Loucy (cell line): Measurements from ENCODE around the gene ZNF556.
A peak's percentile ranks its signal among the peaks of the same experiment; 100 is the strongest.

Experiments
- H2AFZ ChIP-seq: fragments of 200-600 bp; sonication (generic); 2 replicates; pipeline ENCODE4 v1.6.0; 2016; ENCODE audit warnings: antibody characterized with exemption, mild to moderate bottlenecking, low read length, moderate library complexity
- H3F3A ChIP-seq: fragments of 200-600 bp; 2 replicates; pipeline ENCODE4 v1.6.0; 2016; ENCODE audit warnings: antibody characterized with exemption, low read depth, mild to moderate bottlenecking
- H3K27me3 ChIP-seq: fragments of 200-600 bp; sonication (generic); 2 replicates; pipeline ENCODE4 v1.6.1; 2014; ENCODE audit warnings: low read length, mild to moderate bottlenecking; ENCODE audit not compliant: insufficient read depth, poor library complexity, severe bottlenecking
- H3K36me3 ChIP-seq: fragments of 200-600 bp; sonication (generic); 2 replicates; pipeline ENCODE4 v1.6.1; 2016; ENCODE audit warnings: low read length; ENCODE audit not compliant: insufficient read depth
- H3K4me1 ChIP-seq: fragments of 200-600 bp; sonication (generic); 2 replicates; pipeline ENCODE4 v1.5.1; 2014; ENCODE audit warnings: low read length, mild to moderate bottlenecking; ENCODE audit not compliant: insufficient read depth, poor library complexity, severe bottlenecking
- H3K4me2 ChIP-seq: fragments of 200-600 bp; sonication (generic); 2 replicates; pipeline ENCODE4 v1.6.0; 2014; ENCODE audit warnings: antibody characterized with exemption, low read length, low read depth, mild to moderate bottlenecking; ENCODE audit not compliant: poor library complexity, severe bottlenecking
- H3K4me3 ChIP-seq: fragments of 200-600 bp; sonication (generic); 2 replicates; pipeline ENCODE4 v1.5.1; 2014; ENCODE audit warnings: low read length, mild to moderate bottlenecking, mixed read lengths; ENCODE audit not compliant: poor library complexity, severe bottlenecking
- H3K79me2 ChIP-seq: fragments of 200-600 bp; sonication (generic); 2 replicates; pipeline ENCODE4 v1.6.1; 2014; ENCODE audit warnings: low read length; ENCODE audit not compliant: insufficient read depth
- H3K9ac ChIP-seq: fragments of 200-600 bp; sonication (generic); 2 replicates; pipeline ENCODE4 v1.6.0; 2014; ENCODE audit warnings: mild to moderate bottlenecking, low read depth, low read length, moderate library complexity; ENCODE audit not compliant: poor library complexity, severe bottlenecking
- H3K9me2 ChIP-seq: fragments of 200-600 bp; sonication (generic); replicated peaks from 2 replicates; pipeline ENCODE4 v1.6.1; 2016; ENCODE audit warnings: low read depth, low read length, mixed read lengths
- H3K9me3 ChIP-seq: fragments of 200-600 bp; sonication (generic); 2 replicates; pipeline ENCODE4 v1.6.1; 2014; ENCODE audit warnings: mild to moderate bottlenecking, antibody characterized with exemption, low read length, low read depth; ENCODE audit not compliant: insufficient read depth
- H4K20me1 ChIP-seq: fragments of 200-600 bp; sonication (generic); 2 replicates; pipeline ENCODE4 v1.6.0; 2014; ENCODE audit warnings: antibody characterized with exemption, low read length, mild to moderate bottlenecking; ENCODE audit not compliant: insufficient read depth, poor library complexity, severe bottlenecking
- EZH2phosphoT487 ChIP-seq: fragments of 200-600 bp; IDR thresholded peaks from 2 replicates; pipeline ENCODE4 v1.6.1; 2018; ENCODE audit warnings: antibody characterized with exemption, mild to moderate bottlenecking, moderate library complexity, borderline replicate concordance
- TF ChIP-seq, protein P1 (sequence below): fragments of 200-600 bp; sonication (generic); conservative IDR thresholded peaks from 2 replicates; pipeline ENCODE4 v1.5.1; 2014; ENCODE audit warnings: mild to moderate bottlenecking, antibody characterized with exemption, low read length

Gene ZNF556

DNA sequence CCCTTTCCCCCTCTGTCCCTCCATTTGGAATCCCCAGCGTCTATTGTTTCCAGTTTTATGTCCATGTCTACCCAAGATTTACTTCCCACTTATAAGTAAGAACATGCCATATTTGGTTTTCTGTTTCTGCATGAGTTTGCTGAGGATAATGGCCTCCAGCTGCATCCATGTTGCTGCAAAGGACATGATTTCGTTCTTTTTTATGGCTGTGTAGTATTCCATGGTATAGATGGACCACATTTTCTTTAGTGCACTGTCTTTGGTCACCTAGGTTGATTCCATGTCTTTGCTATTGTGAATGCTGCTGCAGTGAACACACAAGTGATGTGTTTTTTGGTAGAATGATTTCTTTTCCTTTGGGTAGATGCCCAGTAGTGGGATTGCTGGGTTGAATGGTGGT lies 22.0 kb upstream of the ZNF556 start:
- peaks cover 21% of the 10 kb centered on the region for H3K79me2 ChIP-seq

DNA sequence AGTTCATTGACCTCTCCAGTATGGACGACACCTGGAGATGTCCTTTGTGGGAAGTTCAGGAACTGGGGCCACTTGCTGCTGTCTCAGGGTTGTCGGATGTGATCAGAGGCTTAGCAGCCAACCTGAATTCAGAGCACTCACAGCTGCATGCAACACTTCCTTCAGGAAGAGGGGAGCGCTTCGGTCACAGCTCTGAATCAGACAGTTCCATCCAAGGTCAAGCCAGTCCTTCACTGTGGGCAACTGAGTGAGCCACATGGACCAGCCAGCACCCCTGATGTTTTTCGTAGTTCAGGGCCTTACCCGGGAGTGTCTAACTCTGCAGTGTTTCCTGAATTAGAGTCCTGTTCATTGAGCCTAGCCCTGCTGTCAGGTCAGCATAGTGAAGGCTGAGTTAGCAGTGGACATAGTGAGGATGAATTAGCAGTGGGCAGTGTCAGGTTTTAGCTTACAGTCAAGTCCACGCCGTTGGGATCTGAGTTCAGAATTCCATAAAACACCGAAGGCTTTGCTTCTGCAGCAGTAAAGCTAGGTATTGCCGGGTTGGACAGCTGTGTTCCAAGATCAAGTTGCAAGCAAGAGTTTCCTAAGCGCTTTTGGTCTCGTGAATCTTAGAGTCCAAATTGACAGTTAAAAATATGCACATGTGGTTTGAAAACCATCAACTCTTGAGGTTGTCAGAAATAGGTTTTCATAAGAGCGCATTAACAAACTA lies 20.8 kb upstream of the ZNF556 start:
- Histone ChIP-seq H3K4me1 (peaks cover 37% of the 10 kb centered on the region), H3K27me3 (no peaks in the 10 kb centered on the region), H3K4me2 (peak overlapping the region; percentile 35), H3K4me3 (no peak overlapping the region), H3F3A (no peaks in the 10 kb centered on the region), H3K9ac (no peak overlapping the region), H3K9me3 (no peaks in the 10 kb centered on the region), H3K36me3 (peaks cover 2% of the 10 kb centered on the region), H3K79me2 (peaks cover 21% of the 10 kb centered on the region), H3K9me2 (no peaks in the 10 kb centered on the region), H2AFZ (no peak overlapping the region), H4K20me1 (no peaks in the 10 kb centered on the region)
- TF ChIP-seq, protein P1, sequence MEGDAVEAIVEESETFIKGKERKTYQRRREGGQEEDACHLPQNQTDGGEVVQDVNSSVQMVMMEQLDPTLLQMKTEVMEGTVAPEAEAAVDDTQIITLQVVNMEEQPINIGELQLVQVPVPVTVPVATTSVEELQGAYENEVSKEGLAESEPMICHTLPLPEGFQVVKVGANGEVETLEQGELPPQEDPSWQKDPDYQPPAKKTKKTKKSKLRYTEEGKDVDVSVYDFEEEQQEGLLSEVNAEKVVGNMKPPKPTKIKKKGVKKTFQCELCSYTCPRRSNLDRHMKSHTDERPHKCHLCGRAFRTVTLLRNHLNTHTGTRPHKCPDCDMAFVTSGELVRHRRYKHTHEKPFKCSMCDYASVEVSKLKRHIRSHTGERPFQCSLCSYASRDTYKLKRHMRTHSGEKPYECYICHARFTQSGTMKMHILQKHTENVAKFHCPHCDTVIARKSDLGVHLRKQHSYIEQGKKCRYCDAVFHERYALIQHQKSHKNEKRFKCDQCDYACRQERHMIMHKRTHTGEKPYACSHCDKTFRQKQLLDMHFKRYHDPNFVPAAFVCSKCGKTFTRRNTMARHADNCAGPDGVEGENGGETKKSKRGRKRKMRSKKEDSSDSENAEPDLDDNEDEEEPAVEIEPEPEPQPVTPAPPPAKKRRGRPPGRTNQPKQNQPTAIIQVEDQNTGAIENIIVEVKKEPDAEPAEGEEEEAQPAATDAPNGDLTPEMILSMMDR = no peak
- TF ChIP-seq EZH2phosphoT487 = no peak

More for the DNA sequence above, 22.0 kb upstream of the ZNF556 start:
- Histone ChIP-seq H3K9me3 (no peaks in the 10 kb centered on the region), H3K4me2 (peak overlapping the region; percentile 35), H3K9me2 (no peaks in the 10 kb centered on the region), H3K4me1 (peaks cover 36% of the 10 kb centered on the region), H3K4me3 (peak overlapping the region; percentile 16), H3F3A (no peaks in the 10 kb centered on the region), H3K27me3 (no peaks in the 10 kb centered on the region), H3K36me3 (no peaks in the 10 kb centered on the region), H3K9ac (no peak overlapping the region), H2AFZ (no peak overlapping the region), H4K20me1 (no peaks in the 10 kb centered on the region)
- TF ChIP-seq, protein P1 = no peak

DNA sequence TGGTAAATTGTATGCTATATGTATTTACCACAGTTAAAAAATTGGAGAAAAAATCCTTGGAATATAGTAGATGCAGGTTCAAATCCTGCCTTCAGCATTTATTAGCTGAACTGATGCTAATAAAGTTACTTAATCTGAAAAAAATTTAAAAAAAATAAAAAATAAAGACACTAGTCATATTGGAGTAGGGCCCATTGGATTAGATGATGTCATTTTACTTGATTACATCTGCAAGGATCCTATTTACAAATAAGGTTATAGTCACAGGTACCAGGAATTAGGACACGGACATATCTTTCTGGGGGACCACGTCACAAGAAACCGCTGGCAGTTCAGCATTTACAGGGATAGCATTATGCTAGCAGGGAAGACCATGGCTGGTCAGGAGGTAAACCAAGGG lies 19.6 kb upstream of the ZNF556 start:
- Histone ChIP-seq H3K36me3 (peaks cover 14% of the 10 kb centered on the region), H3F3A (no peaks in the 10 kb centered on the region), H3K9ac (no peak overlapping the region), H3K4me3 (no peak overlapping the region), H3K4me1 (peaks cover 30% of the 10 kb centered on the region), H3K4me2 (no peak overlapping the region), H3K27me3 (no peaks in the 10 kb centered on the region), H3K9me2 (no peaks in the 10 kb centered on the region), H4K20me1 (no peaks in the 10 kb centered on the region), H3K79me2 (peaks cover 13% of the 10 kb centered on the region; the same call in 1 of the 2 replicates), H3K9me3 (peaks cover 4% of the 10 kb centered on the region; the same call in 1 of the 2 replicates), H2AFZ (no peak overlapping the region)
- TF ChIP-seq EZH2phosphoT487 = no peak
- TF ChIP-seq, protein P1 = no peak
